Omental fat pad (tissue), 4 donors: ENCODE results near the gene KIF4A. TPM values are rescaled to one million over a fixed set of nuclear protein-coding genes. Genes with fewer than 3 reads are reported as not detected.
"Not testable (repeated sequence)": the region's sequence is repeated elsewhere in the genome, so short reads cannot be mapped to it uniquely, and the experiment has no call there.

Experiments used
- ATAC-seq: fragments of 150-250 bp; one replicate; pipeline ENCODE4 v1.9.1; 2016; ENCODE audit warnings: mild to moderate bottlenecking, moderate library complexity; ENCODE audit not compliant: low FRiP score
- DNase-seq: peaks from one replicate; pipeline ENCODE4 v3.0.0-alpha.2; 2019; ENCODE audit warnings: low spot score
- total RNA-seq, 4 donors: library from RNA; depleted of rRNA; stranded (reverse); fragments of >200 nt; gene quantifications; one replicate each; pipeline ENCODE4 v1.1.0, GENCODE V29; 2016
- TF ChIP-seq, protein P1 (sequence below), 3 donors: fragments of 450-650 bp; IDR thresholded peaks; one replicate each; pipeline ENCODE4 v1.5.1; 2016 to 2017; ENCODE audit warnings: antibody characterized with exemption in 3 of 3, mild to moderate bottlenecking in 3 of 3, moderate library complexity in 2 of 3

The KIF4A gene
- total RNA-seq, 4 donors from 2014 or later: 0.09 to 1.2 (median 0.32) TPM; not detected in 1

DNA sequence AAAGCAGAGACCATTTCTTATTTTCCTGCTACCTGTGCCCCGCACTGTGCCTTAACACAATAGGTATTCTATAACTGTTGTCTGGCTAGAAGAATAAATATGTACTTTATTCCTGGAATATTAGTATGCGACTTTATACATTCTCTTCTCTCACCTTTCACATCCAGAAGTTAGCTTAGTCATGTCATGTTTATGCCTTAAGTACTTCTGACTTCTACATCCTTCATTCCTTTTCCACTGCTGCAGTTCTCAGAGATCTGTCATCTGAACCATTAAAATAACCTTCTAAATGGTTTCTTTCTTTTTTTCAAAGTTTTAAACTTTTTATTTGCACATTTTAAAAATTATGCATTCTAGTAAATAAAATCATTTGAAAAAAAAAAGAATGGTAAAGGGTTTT is 34.4 kb downstream of the KIF4A start:
- DNase-seq (no peak), ATAC-seq (no peak)
- TF ChIP-seq, protein P1, sequence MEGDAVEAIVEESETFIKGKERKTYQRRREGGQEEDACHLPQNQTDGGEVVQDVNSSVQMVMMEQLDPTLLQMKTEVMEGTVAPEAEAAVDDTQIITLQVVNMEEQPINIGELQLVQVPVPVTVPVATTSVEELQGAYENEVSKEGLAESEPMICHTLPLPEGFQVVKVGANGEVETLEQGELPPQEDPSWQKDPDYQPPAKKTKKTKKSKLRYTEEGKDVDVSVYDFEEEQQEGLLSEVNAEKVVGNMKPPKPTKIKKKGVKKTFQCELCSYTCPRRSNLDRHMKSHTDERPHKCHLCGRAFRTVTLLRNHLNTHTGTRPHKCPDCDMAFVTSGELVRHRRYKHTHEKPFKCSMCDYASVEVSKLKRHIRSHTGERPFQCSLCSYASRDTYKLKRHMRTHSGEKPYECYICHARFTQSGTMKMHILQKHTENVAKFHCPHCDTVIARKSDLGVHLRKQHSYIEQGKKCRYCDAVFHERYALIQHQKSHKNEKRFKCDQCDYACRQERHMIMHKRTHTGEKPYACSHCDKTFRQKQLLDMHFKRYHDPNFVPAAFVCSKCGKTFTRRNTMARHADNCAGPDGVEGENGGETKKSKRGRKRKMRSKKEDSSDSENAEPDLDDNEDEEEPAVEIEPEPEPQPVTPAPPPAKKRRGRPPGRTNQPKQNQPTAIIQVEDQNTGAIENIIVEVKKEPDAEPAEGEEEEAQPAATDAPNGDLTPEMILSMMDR (IDR thresholded peaks at IDR 0.05): no peak

DNA sequence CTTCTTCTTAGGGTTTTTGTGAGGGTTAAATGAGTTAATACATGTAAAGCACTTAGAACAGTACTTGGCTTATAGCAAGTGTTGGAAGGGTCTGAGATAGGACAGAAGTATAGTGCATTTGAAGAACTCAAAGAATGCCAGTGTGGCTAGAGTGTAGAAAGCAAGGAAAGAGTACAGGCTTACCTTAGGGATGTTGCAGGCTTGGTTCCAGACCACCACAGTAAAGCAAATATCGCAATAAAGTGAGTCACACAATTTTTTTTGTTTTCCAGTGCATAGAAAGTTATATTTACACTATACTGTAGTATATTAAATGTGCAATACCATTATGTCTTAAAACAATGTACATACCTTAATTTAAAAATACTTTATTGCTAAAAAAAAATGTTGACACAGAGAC is 41.3 kb downstream of the KIF4A start:
- TF ChIP-seq, protein P1 (IDR thresholded peaks at IDR 0.05): no peak

DNA sequence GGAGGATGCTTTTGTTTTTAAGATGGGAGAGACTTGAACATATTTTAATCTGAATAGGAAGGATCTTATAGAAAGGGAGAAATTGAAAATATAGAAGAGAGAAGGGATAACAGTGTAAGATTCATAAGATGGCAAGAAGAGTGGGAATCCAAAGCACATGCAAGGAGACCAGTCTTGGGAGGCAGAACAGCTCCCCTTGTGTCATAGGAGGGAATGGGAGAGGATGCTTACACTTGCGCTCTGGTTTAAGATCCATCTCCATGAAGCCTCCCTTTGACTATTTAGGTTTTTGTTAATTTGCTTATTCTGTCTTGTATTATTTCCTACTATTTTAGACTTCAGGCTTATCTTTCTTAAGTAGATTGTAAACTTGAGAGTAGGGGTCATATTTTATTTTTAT is 42.7 kb downstream of the KIF4A start:
- ATAC-seq (no peak), DNase-seq (no peak)
- TF ChIP-seq, protein P1 (IDR thresholded peaks at IDR 0.05): no peak

More for the DNA sequence above, 41.3 kb downstream of the KIF4A start:
- no peak for DNase-seq
- no peak for ATAC-seq

DNA sequence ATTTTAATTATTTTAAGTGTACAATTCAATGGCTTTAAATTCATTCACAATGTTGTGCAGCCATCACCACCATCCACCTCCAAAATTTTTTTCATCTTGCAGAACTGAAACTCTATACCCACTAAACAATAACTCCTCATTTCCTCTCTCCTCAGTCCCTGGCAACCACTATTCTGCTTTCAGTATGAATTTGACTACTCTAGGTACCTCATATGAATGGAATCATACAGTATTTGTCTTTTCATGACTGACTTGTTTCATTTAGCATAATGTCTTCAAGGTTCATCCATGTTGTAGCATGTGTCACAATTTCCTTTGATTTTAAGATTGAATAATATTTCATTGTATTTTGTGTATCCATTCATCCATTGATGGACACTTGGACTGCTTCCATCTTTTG is 46.9 kb downstream of the KIF4A start:
- ATAC-seq (no peak), DNase-seq (no peak)
- TF ChIP-seq, protein P1 (IDR thresholded peaks at IDR 0.05): no peak

DNA sequence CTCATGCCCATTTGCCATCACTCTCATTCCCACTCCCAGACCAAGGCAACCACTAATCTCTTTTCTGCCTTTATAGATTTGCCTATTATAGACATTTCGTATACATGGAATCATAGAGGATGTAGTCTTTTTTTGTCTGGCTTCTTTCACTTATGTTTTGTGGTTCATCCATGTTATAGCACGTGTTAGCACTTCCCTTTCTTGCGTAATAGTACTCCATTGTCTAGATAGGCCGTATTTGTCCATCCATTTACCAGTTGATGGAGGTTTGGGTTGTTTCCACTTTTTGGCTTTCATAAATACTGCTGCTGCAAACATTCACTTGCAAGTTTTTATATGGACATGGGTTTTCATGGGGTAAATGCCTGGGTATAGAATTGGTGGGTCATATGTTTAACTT is 48.4 kb downstream of the KIF4A start:
- TF ChIP-seq, protein P1 (IDR thresholded peaks at IDR 0.05): no peak
- DNase-seq (no peak), ATAC-seq (no peak)

DNA sequence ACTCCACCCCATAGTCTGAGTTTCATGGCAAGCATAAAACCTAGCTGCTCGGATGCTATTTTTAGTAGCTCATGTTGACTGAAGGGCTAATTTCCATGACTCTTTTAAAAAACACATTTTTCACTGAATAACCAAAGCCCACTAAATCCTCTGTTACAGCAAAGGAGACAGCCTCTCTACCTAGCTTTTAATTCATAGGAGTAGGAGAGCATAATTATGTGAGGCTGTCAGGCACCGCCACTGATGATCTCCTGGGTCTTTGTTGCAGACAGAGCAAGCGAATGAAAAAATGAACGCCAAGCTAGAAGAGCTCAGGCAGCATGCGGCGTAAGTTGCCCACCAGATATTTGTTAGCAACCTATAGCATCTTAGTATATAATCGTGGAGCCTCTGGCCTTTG is 53.5 kb downstream of the KIF4A start:
- TF ChIP-seq, protein P1 (IDR thresholded peaks at IDR 0.05): no peak
- ATAC-seq (no peak), DNase-seq (no peak)

DNA sequence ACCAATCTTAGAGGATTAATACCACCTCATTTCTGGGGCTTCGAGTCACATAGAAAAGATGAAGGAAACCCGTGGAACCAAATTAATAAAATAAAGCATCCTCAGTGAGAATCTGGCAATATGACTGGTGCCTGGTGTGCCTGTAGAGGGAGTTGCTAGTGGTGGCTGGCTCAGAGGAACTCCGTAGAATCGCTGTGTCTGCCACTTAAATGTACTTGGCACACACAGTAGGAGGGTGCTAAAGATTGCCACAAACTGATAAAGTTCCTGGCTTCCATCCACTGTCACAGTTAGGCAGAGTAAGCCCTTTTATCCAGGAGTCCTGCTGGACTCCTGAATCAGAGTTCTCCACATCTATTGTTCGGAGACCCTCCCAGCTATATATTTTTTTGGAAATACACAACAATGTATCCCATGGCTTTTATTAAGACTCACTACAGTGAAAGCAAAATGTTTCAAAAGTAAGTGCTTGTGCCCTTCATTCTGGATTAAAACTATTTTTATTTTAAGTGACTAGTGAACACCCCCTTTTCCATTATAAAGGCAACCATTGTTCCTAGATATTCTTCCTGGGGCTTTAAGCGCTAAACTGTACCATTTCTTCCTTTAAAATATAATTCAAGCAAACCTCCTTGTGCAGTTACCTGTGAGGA is 56.6 kb downstream of the KIF4A start:
- TF ChIP-seq, protein P1 (IDR thresholded peaks at IDR 0.05): no peak
- ATAC-seq (no peak), DNase-seq (no peak)

DNA sequence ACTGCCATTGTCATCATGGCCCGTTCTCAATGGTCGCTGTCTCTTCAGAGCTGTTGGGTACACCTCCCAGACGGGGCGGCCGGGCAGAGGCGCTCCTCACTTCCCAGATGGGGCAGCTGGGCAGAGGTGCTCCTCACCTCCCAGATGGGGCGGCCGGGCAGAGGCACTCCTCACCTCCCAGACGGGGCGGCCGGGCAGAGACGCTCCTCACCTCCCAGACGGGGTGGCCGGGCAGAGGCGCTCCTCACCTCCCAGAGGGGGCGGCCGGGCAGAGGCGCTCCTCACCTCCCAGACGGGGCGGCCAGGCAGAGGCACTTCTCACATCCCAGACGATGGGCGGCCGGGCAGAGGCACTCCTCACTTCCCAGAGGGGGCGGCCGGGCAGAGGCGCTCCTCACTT is 58.9 kb downstream of the KIF4A start:
- not testable (repeated sequence) for ATAC-seq, DNase-seq

DNA sequence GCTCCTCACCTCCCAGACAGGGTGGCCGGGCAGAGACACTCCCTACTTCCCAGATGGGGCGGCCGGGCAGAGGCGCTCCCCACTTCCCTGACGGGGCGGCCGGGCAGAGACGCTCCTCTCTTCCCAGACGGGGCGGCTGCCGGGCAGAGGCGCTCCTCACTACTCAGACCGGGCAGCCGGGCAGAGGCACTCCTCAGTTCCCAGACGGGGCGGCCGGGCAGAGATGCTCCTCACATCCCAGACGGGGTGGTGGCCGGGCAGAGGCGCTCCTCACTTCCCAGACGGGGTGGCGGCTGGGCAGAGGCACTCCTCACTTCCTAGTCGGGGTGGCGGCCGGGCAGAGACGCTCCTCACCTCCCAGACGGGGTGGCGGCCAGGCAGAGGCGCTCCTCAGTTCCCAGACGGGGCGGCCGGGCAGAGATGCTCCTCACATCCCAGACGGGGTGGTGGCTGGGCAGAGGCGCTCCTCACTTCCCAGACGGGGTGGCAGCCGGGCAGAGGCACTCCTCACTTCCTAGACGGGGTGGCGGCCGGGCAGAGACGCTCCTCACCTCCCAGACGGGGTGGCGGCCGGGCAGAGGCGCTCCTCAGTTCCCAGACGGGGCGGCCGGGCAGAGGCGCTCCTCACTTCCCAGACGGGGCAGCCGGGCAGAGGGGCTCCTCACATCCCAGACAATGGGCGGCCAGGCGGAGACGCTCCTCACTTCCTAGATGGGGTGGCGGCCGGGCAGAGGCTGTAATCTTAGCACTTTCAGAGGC is 59.6 kb downstream of the KIF4A start:
- DNase-seq: not testable (repeated sequence)

More for the DNA sequence above, 59.6 kb downstream of the KIF4A start:
- ATAC-seq: not testable (repeated sequence)
